ENCODE results near the gene GRIP2. TPM values are rescaled to one million over a fixed set of nuclear protein-coding genes. Genes with fewer than 3 reads are reported as not detected.

Gene GRIP2
- total RNA-seq: 0.04 TPM in 1 of 2 replicates, not detected in the other

DNA sequence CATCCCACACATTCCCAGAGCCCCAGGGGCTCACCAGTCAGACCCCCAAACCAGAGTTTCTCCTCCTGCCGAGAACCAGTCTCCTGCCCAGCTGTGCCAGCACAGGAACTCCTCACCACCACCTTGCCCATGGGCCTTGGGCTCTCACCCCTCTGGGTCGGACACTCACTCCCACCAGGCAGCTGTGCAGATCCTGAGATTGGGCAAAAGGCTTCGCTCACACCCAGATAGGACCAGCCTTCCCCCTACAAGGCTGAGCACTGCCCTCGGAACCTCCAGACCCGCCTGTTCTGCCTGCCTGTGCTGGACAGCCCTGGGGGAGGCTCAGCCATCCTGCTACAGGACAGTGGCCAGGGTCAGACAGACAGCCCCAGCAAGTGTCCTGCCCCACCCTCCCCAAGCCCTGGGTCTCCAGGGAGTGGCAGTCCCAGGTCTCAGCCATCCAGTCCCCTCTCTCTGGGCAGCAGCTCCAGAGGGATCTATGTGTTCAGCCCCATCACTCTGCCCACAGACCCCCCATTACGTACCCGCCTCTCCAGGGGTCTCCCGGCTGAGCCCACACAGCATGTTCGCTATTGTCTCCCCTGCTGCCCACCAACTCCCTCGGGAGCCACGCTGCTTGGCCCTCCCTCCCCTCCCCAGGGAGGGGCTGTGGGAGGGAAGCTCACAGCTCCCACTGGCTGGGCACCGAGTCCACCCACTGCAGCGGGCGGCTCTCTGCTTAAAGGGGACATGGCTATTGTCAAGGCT, at the start of gene GRIP2:
TSS of gene GRIP2 (minus strand) at position 601 of the 750 bp plus-strand sequence. CDS start at position 567, 34 bp downstream.
- no peak for DNase-seq (ENCODE audit: low read depth, low spot score)

DNA sequence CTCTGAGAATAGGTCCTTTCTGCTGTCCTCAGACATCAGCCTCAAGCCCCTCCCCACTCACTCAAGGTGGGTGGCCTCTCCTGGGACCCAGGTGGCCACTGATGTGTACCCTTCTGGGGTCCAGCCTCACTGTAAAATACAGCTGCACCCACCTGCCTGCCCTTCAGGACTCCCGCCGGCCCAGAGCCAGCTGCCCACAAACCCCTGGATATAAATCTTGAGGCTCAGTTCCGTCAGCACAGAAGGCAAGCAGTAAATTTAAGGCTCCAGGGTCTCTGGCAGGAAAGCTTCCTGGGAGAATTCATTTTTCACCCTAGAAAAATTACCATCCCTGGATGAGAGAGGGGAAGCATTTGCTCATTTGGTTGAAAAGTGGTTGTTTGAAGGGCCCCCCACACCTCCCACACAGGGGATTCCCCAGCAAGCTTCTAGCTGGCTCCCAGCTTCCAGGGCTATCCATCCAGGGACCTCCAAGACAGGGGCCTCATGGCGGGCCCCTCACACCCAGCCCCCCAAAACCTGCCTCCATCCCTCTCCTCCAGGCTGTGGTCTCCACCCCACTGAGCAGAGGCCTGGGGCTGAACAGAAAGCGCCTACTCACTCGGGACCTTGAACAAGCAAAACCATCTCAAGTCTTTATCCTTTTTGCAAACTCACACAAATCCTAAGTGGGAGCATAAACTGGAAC, 48.4 kb upstream of the GRIP2 start:
- no peak for DNase-seq (ENCODE audit: low read depth, low spot score)

DNA sequence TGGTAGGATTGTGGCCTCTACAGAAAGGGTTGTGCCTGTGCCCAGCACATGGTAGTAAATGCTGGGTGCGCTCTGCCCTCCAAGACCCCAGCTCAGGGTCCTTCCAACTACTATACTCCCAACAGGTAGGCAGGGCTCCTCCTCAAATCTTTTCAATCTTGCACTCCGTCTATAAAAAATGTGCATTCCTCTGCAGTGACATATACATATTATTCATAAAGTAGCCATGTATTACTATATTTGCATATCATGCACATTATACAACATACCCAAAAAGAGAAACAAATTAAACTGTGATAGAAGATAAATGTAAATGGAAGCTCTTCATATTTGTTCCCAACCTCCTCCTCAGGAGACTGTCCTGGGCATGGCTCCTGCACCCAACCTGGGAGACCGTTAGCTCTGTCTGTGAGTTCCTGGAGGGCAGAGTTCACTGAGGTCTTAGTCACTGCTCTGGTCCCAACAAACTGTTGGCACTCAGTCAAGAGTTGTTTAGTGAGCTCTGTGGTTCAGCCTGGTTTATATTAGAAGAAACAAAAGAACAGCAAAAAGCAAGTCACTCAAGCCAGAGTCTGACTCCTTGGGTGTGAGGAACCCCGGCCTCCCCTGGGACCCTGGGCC, 47.7 kb upstream of the GRIP2 start:
- no peak for DNase-seq (ENCODE audit: low read depth, low spot score)

DNA sequence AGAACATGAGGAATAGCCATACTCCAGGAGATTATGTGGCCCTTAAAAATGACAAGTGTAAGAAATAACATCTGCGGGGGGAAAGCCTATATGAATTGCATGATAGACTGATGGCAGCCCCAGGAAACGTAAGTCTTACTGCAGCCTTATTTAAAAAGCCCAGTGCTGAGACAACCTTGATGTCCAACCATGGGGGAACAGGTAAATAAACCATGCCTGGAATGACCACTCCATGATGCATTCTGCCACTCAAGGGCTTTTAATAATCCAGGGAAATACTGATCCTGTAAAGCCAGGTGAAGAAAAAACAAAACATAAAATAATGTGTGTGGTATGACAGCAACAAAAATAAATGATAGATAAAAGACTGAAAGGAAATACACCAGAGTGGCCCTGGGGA, 46.5 kb upstream of the GRIP2 start:
- DNase-seq (ENCODE audit: low read depth, low spot score): no peak

DNA sequence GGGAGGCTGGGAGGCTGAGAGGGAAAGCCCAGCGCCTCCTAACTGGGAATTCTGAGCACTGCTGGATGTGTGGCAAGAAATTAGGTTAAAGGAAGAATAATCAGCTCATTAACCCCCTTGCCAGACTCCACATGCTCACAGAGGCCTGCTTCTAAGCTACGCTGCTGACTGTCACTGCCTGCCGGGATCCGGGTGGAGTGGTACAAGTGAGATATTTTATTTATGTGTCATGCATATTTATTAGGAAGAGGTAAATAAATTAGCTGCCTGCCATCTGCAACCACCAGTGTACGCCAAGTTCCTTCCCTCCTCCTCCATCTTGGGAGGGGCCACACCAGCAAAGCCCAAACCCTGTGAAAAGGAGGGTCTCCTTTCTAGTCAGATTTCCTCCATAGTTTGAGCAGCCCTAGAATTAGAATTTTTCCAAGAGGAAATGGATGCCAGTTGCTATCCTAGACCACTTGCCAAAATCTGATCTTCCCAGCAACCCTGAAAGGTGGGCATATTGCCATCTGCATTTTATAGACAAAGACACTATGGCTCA, 43.5 kb upstream of the GRIP2 start:
- DNase-seq (ENCODE audit: low read depth, low spot score): no peak

DNA sequence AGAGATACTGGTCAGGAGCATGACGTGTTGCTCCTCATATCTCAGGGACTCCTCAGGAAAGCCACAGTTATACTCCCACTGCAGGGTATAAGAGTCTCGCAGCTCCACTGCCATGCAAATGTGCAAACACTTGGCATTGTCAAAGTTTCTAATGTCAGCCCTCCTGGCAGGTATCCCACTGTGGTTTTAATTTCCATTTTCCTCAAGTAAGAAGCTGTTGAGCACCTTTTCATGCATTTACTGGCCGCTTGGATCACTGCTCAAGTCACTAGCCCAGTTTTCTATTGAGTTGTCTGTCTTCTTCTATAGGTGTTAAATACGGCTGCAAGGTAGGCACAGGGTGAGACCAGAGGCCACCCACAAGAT, 41.9 kb upstream of the GRIP2 start:
- no peak for DNase-seq (ENCODE audit: low read depth, low spot score)

DNA sequence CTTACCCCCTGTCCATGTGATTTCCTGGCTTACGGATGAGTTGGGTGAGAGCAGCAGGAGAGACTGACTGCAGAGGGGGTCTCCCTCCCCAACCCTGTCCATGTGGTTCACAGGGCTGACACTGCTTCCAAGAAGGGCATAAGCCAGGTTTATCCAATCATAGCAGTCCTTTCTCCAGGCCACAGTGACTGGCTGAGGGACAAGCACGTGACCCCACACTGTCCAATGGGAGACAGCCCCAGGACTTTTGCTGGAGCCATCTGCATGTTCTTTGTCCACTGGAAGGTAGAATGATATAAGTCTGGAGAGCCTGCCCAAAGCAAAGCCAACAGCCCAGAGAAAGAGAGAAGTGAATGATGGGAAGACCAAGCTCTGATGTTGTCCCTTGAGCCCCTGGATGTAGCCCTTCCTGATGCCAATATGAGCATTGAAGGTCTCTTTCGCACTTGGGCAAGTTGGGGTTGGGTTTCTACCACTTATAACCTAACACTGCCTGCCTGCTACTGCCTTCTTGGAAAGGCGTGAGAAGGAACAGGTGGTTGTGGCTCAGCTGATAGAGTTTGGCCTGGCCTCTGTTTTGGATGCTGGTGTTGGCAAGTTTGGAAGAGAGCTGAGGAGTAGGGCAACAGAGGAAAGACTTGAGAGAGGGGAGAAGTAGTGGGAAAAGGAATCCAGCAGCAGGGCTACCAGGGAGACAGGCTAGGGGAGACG, 41.3 kb upstream of the GRIP2 start:
- DNase-seq (ENCODE audit: low read depth, low spot score): no peak

DNA sequence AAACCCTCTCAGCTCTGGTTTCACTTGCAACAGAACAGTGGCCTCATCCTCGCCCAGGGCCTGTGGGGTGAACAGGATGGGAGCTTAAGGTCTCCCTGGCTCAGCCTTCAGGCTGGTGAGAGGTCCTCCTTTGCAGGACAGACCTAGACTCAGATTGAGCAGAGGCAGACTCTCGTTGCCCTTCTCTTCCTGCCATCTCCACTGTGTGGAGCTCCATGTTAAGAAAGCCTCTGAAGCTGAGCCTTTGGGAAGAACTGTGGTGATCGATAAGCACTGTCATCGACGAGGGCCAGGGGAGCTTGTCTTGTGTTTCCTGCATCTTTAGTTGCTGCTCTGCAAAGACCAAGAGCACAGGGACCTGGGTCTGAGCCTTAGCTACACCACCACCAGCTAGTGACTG, 37.8 kb upstream of the GRIP2 start:
- DNase-seq (ENCODE audit: low read depth, low spot score): no peak

DNA sequence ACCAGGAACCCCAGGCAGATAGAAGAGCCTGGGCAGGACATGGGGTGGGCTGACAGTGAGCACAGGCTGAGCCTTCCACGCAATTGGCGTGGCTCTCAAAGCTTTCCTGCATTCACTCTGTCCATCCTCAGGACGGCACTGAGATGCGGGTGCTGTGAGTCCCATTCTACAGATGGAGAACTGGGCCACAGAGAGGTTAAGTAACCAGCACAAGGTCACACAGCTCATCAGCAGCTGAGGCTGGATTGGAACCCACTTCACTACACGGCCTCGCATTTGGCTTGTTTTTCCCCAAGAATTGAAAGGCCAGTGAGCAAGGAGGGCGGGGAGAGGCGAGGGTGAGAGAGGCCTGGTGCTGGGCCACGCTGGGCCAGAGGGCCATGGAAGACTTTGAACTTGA, 36.0 kb upstream of the GRIP2 start:
- no peak for DNase-seq (ENCODE audit: low read depth, low spot score)

DNA sequence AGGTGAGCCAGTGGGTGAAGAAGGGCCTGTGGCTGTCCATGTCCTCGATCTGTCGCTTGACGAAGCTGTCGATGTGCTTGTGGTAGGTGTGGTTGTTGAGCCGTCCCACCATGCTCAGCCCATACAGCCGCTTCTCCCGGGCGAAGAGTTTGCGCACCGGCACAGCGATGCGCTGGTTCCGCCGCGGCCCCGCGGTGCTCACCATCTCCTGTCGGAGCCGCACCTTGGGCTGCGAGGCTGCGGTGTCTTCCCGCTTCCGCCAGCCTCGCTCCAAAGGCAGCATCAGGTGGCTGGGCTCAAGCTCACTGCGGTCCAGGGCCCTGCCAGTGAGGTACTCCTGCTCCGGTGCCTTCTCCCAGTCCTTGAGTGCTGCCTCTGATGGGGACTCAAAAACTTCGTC, 34.0 kb upstream of the GRIP2 start:
- no peak for DNase-seq (ENCODE audit: low read depth, low spot score)

DNA sequence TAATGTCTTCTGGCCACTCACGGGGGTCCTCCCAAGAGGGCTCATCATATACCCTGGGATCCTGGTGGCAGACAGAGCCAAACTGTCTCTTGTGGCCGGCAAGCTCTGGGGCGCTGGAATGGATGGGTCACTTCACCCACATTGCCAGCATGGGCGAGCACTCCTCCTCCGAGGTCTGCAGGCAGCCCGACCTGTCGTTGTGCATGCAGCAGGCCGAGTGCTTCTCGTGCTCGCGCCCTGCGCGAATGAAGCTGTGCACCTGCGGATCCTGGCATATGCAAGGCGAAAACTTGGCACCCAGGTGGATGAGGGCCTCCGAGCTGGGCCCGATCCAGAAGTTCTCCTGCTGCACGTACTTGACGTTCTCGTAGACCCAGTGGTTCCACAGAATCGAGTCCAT, 33.6 kb upstream of the GRIP2 start:
- no peak for DNase-seq (ENCODE audit: low read depth, low spot score)

DNA sequence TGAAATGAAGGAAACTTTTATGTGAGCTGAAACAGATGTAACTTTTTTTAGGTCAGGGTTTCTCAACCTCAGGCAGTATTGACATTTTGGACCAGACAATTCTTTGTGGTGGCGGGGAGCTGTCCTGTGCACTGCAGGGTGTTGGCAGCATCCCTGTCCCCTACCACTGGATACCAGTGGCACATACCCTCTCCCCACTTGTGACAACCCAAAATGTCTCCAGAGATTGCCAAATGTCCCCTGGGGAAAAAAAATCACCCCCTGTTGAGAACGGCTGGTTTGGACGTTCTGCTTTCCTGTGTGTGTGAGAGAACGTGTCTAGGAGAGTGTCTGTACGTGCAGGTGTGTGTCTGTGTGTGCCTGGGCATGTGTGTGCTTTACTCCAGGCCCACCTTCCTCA, 30.7 kb upstream of the GRIP2 start:
- DNase-seq (ENCODE audit: low read depth, low spot score): no peak

DNA sequence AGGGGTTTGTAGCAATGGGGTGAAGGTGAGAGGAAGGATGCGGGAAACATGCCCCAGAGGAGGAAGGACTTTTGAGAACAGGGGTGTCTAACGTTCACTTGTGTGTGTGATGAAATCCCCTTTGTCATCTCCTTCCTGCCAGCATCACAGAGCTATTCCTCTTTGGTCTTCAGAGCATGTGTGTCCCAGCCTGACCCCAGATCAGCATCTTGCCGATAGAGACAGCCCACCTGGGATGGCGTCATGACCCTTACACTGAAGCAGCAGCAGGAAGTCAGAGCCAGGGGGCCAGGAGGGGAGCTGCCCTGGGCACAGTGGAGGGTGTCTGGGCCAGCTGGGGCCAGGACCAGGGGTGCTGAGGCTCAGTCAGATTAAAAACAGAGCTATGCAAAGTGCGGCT, 29.9 kb upstream of the GRIP2 start:
- DNase-seq (ENCODE audit: low read depth, low spot score): no peak

DNA sequence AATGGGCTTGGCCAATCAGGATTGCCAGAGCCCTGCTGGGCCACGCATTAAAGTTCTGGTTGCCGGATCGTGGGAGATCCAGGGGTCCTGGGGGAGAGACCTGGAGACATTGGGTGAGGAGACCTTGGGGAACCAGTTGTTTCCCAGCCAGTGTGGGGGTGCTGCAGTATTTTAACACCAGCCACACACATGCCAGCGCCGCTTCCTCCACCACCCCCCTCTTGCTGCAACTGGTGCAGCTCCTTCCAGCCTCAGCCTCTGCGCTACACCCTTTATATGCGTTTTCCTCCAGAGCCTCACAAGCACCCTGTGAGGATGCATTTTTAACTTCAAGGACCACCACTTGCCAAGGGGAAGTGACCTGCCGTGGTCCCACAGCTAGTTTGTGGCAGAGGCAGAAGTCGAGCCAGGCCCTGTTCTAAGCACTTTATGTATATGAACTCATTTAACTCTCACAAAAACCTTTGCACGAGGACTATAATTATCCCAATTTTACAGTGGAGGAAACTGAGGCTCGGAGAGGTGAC, 29.4 kb upstream of the GRIP2 start:
- DNase-seq (ENCODE audit: low read depth, low spot score): no peak

DNA sequence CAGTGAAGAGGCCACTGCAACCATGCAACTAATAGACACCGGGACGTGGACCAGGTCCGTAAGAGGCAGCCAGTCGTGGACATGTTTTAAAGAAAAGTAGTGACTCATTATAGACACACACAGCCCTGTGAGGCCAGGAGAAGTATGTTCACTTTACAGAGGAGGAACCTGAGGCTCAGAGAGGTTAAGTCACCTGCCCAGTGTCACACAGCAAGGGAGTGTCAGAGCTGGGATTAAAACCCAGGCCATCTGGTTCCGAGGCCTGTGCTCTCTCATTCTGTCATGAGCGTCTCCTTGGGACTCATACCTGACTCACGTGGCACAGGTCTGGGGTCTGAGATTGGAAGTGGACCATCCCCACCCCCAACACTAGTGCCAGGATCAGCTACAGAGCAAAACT, 28.1 kb upstream of the GRIP2 start:
- no peak for DNase-seq (ENCODE audit: low read depth, low spot score)

DNA sequence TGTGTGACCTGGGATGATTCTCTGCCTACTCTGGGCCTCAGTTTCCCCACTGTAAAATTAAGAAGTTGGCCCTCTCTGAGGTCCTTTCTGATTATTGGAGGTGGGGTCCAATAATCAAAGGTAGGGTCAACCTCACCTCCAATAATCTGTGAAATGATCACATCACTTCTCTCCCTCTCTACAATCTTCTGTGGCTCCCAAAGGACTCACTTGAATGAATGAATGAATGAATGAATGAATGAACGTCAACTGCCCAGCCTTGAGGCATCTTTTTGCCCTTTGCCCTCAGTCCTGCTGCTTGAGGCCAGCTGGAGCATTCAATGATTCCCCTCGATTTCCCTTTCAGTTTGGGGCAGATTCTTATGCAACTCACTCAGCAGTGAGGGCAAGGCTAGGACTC, 26.7 kb upstream of the GRIP2 start:
- no peak for DNase-seq (ENCODE audit: low read depth, low spot score)

DNA sequence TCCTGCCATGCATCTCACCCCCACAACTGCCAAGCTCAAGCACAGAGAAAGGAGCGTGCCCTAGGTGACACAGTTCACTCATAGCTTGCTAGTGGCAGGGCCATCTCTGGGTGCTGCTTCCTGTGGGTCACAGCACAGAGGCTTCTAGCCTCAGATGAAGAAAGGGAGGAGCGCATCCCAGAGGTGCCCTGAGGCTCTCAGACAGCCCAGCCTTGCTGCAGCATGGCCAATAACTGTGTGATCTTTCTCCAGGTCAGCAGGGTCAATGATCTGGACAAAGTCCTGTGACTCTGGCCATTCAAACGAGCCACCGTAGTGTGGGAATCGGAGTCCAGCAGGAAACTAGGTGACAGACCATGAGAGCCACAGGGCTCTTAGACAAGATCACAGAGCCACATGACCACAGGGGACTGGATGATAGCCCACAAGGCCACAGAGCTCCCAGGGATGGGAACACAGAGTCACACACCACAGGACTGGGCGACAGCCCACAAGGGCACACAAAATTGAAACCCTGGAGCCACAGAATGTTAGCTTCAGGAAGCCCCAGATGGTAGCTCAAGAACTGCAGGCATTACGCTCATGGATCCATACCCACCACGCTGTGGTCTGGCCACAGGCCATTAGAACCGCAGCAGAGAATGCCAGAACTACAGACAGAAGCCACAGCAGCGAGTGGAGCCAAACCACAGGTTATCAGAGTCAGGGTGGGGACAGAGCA, 25.9 kb upstream of the GRIP2 start:
- DNase-seq (ENCODE audit: low read depth, low spot score): no peak

DNA sequence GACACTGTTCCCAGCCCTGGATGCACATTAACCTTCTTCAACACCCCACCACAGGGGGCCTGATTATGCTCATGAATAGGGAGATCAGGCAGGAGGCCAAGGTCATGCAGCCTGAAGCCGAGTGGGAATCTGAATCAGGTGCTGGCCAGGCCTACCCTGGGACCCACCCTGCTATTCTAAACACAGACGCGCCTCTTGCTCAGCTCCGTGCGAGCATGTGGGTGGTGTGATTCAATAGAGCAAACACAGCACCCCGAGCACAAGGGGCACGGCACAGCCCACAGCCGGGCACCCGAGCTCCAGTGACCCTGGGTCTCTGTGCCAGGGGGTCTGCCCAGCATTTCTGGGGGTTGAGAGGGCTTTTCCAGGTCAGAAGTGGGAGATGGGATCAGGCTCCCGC, 24.6 kb upstream of the GRIP2 start:
- DNase-seq (ENCODE audit: low read depth, low spot score): no peak

DNA sequence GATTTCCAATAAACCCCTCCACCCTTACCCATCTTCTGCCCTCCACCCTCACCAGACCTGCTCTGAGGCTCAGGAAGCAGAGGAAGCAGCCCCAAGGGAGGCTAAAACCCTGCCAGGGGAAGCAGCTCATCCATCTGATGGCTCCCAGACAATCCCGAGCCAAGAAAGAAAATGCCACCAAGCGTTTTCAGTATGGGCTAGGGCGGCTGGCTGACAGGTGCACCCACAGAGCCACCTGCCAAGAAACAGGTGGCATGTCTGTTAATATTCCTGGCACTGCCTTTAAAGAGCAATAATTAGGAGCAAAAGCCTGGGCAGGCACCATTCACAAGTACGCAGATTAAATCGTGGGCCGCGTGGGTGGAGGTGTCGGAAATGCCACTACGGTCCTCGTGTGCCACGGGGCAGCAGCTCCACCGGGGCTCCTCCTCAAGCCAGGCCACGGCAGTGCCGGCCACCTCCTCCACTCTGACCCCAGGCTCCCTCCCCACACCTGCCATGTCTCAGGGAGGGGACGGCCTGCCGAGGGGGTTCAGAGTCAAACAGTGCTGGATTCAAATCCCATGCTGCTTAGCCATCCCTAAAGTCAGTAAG, 23.9 kb upstream of the GRIP2 start:
- no peak for DNase-seq (ENCODE audit: low read depth, low spot score)

DNA sequence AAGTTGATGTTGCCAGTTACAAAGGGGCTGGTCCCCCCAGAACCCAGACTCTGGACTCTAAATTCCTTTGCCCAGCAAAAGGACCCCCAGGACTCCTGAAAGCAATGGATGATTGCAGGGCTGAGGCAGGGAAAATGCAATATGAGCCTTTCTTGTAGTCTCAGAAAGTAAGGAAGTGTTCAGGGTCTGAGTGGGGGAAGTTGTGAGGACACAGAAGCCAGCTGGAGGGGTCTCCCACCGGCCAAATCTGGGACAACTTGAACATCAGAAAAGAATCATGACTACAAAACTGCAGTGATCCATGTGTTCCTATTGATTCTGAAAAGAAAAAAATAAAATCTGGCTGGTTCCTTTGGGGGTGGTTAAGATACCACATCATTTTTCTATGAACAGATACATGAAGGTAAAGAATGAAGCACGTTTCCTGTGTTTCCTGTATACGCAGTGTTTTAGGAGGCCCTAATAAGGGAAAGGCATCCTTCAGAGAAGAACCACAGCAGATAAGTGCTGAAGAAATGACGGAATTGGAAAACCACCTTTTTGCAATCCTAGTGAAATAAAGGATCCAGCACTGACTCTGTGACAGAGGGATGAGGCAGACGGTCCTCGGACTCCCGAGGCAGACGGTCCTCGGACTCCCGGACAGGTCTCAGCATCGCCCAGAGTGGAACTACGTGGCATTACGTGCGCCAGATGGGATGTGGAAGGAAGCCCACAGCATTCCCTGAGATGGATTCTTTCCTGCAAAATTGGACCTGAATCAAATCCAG, 22.2 kb upstream of the GRIP2 start:
- DNase-seq (ENCODE audit: low read depth, low spot score): no peak
